ENCODE data around the gene SYNM.

The SYNM gene

GRCh38 chr15:99146661-99147060, 41.8 kb downstream of the SYNM start:
- Histone ChIP-seq H3K9me3 (ENCODE audit: insufficient read depth, low read length) (no peaks in the 10 kb centered on the region), H3K79me2 (ENCODE audit: low read length) (no peaks in the 10 kb centered on the region), H3K27me3 (ENCODE audit: low read depth, low read length) (peaks cover 14% of the 10 kb centered on the region), H3K36me3 (replicated peaks; ENCODE audit: low read depth, low read length) (no peaks in the 10 kb centered on the region), H4K20me1 (ENCODE audit: insufficient read depth, low read length) (no peaks in the 10 kb centered on the region), H2AFZ (ENCODE audit: low read depth, low read length) (no peak overlapping the region), H3K4me2 (ENCODE audit: low read length) (no peak overlapping the region), H3K4me3 (ENCODE audit: low read length) (no peak overlapping the region), H3K27ac (ENCODE audit: low read length) (no peak overlapping the region), H3K4me1 (ENCODE audit: low read length) (peaks cover 6% of the 10 kb centered on the region; the same call in 1 of the 2 replicates), H3K9ac (ENCODE audit: low read length) (no peak overlapping the region)
- TF ChIP-seq, protein P1, sequence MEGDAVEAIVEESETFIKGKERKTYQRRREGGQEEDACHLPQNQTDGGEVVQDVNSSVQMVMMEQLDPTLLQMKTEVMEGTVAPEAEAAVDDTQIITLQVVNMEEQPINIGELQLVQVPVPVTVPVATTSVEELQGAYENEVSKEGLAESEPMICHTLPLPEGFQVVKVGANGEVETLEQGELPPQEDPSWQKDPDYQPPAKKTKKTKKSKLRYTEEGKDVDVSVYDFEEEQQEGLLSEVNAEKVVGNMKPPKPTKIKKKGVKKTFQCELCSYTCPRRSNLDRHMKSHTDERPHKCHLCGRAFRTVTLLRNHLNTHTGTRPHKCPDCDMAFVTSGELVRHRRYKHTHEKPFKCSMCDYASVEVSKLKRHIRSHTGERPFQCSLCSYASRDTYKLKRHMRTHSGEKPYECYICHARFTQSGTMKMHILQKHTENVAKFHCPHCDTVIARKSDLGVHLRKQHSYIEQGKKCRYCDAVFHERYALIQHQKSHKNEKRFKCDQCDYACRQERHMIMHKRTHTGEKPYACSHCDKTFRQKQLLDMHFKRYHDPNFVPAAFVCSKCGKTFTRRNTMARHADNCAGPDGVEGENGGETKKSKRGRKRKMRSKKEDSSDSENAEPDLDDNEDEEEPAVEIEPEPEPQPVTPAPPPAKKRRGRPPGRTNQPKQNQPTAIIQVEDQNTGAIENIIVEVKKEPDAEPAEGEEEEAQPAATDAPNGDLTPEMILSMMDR (IDR thresholded peaks at IDR 0.05; ENCODE audit: low read depth, low read length): no peak
- TF ChIP-seq EZH2phosphoT487 (IDR thresholded peaks at IDR 0.05; ENCODE audit: low read depth): no peak

DNA sequence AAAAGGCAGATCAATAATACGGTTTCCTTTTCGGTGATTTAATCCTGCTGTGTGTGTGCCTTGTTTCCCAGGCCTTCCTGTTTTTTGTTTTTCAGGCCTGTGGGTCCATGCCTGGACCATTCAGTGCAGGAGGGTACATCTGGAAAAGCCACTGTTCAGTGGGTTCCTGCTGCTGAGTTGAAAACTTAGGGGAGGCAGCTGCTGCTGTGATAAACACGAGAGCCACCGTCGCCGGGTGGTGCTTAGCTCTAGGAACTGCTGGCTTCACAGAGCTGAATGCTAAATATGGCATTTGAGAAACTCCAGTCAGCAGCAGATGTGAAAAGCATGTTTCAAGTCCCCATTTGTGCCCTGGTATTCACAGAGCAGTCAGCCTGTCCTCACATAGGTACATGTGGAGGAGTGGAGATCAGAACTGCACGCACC, 44.0 kb downstream of the SYNM start:
- Histone ChIP-seq H3K4me1 (ENCODE audit: low read length) (peaks cover 6% of the 10 kb centered on the region; the same call in 1 of the 2 replicates), H3K4me2 (ENCODE audit: low read length) (no peak overlapping the region), H4K20me1 (ENCODE audit: insufficient read depth, low read length) (no peaks in the 10 kb centered on the region), H2AFZ (ENCODE audit: low read depth, low read length) (no peak overlapping the region), H3K4me3 (ENCODE audit: low read length) (no peak overlapping the region), H3K9me3 (ENCODE audit: insufficient read depth, low read length) (no peaks in the 10 kb centered on the region), H3K79me2 (ENCODE audit: low read length) (no peaks in the 10 kb centered on the region), H3K27ac (ENCODE audit: low read length) (no peak overlapping the region), H3K27me3 (ENCODE audit: low read depth, low read length) (peaks cover 3% of the 10 kb centered on the region; the same call in 1 of the 2 replicates), H3K36me3 (replicated peaks; ENCODE audit: low read depth, low read length) (no peaks in the 10 kb centered on the region), H3K9ac (ENCODE audit: low read length) (no peak overlapping the region)
- no peak for TF ChIP-seq EZH2phosphoT487 (IDR thresholded peaks at IDR 0.05; ENCODE audit: low read depth)
- TF ChIP-seq, protein P1 (IDR thresholded peaks at IDR 0.05; ENCODE audit: low read depth, low read length): no peak

DNA sequence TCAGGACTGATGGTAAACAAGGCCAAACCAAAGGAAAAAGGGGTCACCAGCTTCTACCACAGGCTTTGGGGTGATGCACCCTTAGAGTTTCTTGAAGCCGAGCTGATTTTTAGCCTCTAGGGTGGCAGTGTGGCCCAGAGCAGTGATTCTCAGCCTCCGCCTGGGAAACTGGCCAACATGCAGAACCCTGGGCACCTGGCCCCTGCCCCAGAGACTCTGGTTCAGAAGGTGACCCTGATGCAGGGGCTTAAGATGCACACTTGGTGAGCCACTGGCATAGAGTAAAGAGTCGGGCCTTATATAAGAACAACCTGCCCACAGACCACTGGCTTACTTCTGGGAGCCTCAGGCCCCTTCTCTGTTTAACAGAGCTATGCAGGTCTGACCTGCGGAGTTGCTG, 44.5 kb downstream of the SYNM start:
- no peaks in the 10 kb centered on the region for H3K36me3 ChIP-seq (replicated peaks; ENCODE audit: low read depth, low read length)
- H3K9ac ChIP-seq (ENCODE audit: low read length): no peak overlapping the region
- H2AFZ ChIP-seq (ENCODE audit: low read depth, low read length): no peak overlapping the region
- TF ChIP-seq, protein P1 (IDR thresholded peaks at IDR 0.05; ENCODE audit: low read depth, low read length): no peak
- TF ChIP-seq EZH2phosphoT487 (IDR thresholded peaks at IDR 0.05; ENCODE audit: low read depth): no peak
- no peak overlapping the region for H3K4me2 ChIP-seq (ENCODE audit: low read length)
- H3K27me3 ChIP-seq (ENCODE audit: low read depth, low read length): no peaks in the 10 kb centered on the region
- H3K4me1 ChIP-seq (ENCODE audit: low read length): peaks cover 6% of the 10 kb centered on the region; the same call in 1 of the 2 replicates
- no peaks in the 10 kb centered on the region for H3K79me2 ChIP-seq (ENCODE audit: low read length)
- no peaks in the 10 kb centered on the region for H3K9me3 ChIP-seq (ENCODE audit: insufficient read depth, low read length)
- H3K27ac ChIP-seq (ENCODE audit: low read length): no peak overlapping the region
- H4K20me1 ChIP-seq (ENCODE audit: insufficient read depth, low read length): no peaks in the 10 kb centered on the region
- H3K4me3 ChIP-seq (ENCODE audit: low read length): no peak overlapping the region

GRCh38 chr15:99151156-99151555, 46.3 kb downstream of the SYNM start:
- Histone ChIP-seq H3K36me3 (replicated peaks; ENCODE audit: low read depth, low read length) (no peaks in the 10 kb centered on the region), H3K4me1 (ENCODE audit: low read length) (peaks cover 6% of the 10 kb centered on the region; the same call in 1 of the 2 replicates), H3K27ac (ENCODE audit: low read length) (no peak overlapping the region), H3K9ac (ENCODE audit: low read length) (no peak overlapping the region), H2AFZ (ENCODE audit: low read depth, low read length) (no peak overlapping the region), H4K20me1 (ENCODE audit: insufficient read depth, low read length) (no peaks in the 10 kb centered on the region), H3K79me2 (ENCODE audit: low read length) (no peaks in the 10 kb centered on the region), H3K4me3 (ENCODE audit: low read length) (no peak overlapping the region), H3K27me3 (ENCODE audit: low read depth, low read length) (no peaks in the 10 kb centered on the region), H3K4me2 (ENCODE audit: low read length) (no peak overlapping the region), H3K9me3 (ENCODE audit: insufficient read depth, low read length) (no peaks in the 10 kb centered on the region)
- no peak for TF ChIP-seq EZH2phosphoT487 (IDR thresholded peaks at IDR 0.05; ENCODE audit: low read depth)
- TF ChIP-seq, protein P1 (IDR thresholded peaks at IDR 0.05; ENCODE audit: low read depth, low read length): no peak
